Ovary (tissue), 9 donors: Measurements from ENCODE around the gene CRNKL1. TPM values are rescaled to one million over a fixed set of nuclear protein-coding genes. Genes with fewer than 3 reads are reported as not detected.

Source experiments
- DNase-seq, 5 donors: peaks; one replicate each; pipeline ENCODE4 v3.0.0-alpha.2; 2019 to 2020
- H3K27ac ChIP-seq, 2 donors: fragments of 200-600 bp; one replicate each; pipeline versions ENCODE4 v1.5.1 to v1.8.0; 2019 to 2022
- H3K27me3 ChIP-seq: fragments of 200-600 bp; one replicate; pipeline ENCODE4 v1.8.0; 2022
- H3K36me3 ChIP-seq: fragments of 200-600 bp; sonication (generic); one replicate; pipeline ENCODE4 v1.5.1; 2019
- H3K4me1 ChIP-seq: one replicate; pipeline ENCODE4 v1.8.1; 2013; ENCODE audit warnings: mild to moderate bottlenecking, moderate library complexity; ENCODE audit not compliant: insufficient read depth
- H3K4me3 ChIP-seq: fragments of 200-600 bp; sonication (generic); one replicate; pipeline ENCODE4 v1.5.1; 2017
- H3K9me3 ChIP-seq, 2 donors: fragments of 200-600 bp in 1 of 2; sonication (generic) in 1 of 2; one replicate each; pipeline versions ENCODE4 v1.5.1 to v1.8.1; 2013 to 2019; ENCODE audit warnings: mild to moderate bottlenecking in 1 of 2, moderate library complexity in 1 of 2
- CTCF ChIP-seq, 3 donors: fragments of 450-650 bp in 2 of 3; fragments of 200-600 bp in 1 of 3; IDR thresholded peaks; one replicate each; pipeline versions ENCODE4 v1.5.1 to v1.8.0; 2016 to 2022; ENCODE audit warnings: antibody characterized with exemption in 3 of 3, mild to moderate bottlenecking in 1 of 3
- EP300 ChIP-seq: sonication (generic); formaldehyde crosslinking; IDR thresholded peaks from one replicate; pipeline ENCODE4 v1.6.1; 2017; ENCODE audit warnings: antibody characterized with exemption
- POLR2A ChIP-seq: fragments of 450-650 bp; IDR thresholded peaks from one replicate; pipeline ENCODE4 v1.6.1; 2017; ENCODE audit warnings: antibody characterized with exemption, mild to moderate bottlenecking, moderate library complexity
- WGBS, 3 donors: extraction: QIAGEN DNeasy Blood & Tissue Kit in 1 of 3; methylation state at CpG; one replicate each; pipeline versions ENCODE4 v1.1.5 to v1.1.7; 2013 to 2017; 5-methylcytosine and 5-hydroxymethylcytosine counted together
- intact Hi-C, 4 donors: fragments of 100-400 bp; cut with DNase I; formaldehyde crosslinking; loops; one replicate each; pipeline versions ENCODE4 v1.11.0 to v1.15.1; 2022 to 2023
- polyA plus RNA-seq, 2 donors: library from polyadenylated mRNA; stranded (reverse); fragments of 200-250 nt in 1 of 2; fragments of 350-450 nt in 1 of 2; fragmentation: Illumina TruSeq in 1 of 2; extraction: RNeasy Lipid Tissue Mini Kit (QIAGEN cat#74804) in 1 of 2; gene quantifications; one replicate each; pipeline ENCODE4 v1.2.3, GENCODE V29; 2013 to 2014
- total RNA-seq, 7 donors: library from RNA; depleted of rRNA in 2 of 7; stranded (reverse); fragments of >200 nt in 2 of 7; fragmentation: NEBNext Ultra II Directional in 3 of 7; extraction: Animal tissue kit (Norgen Biotek cat#: 25700) in 3 of 7; gene quantifications; one replicate each; pipeline versions ENCODE4 v1.1.0 to v1.2.4, GENCODE V29; 2016 to 2023
- donor health status: DM: no; HTN: no; CAD: no; lungs with moderate emphysema.
- donor health status: DM: no; HTN: no; CAD: no.
- donor health status: Bipolar disorder and iron deficiency.
- donor health status: DM: yes; HTN: yes; CAD: no.
- donor health status: DM: no; HTN: no; CAD: no.
- donor health status: DM: yes; HTN: yes; CAD: no.

Gene CRNKL1
- total and polyA plus RNA-seq, 9 donors = 12.7 to 25.0 (median 22.5) TPM

GRCh38 chr20:20094410-20094809 lies 42.1 kb upstream of the CRNKL1 start:
- no peak overlapping the region for H3K4me3 ChIP-seq
- WGBS, 3 donors = 58 to 66% (median 60%) methylated on average over 6 of the region's 6 CpGs
- TF ChIP-seq CTCF (IDR thresholded peaks at IDR 0.05) (no peak), EP300 (no peak), POLR2A (no peak)

GRCh38 chr20:20092827-20093226 lies 40.6 kb upstream of the CRNKL1 start:
- 93 to 94% (median 93%) methylated on average over 4 of the region's 4 CpGs for WGBS, 3 donors
- H3K9me3 ChIP-seq = no peaks in the 10 kb centered on the region
- no peak overlapping the region for H3K27ac ChIP-seq
- intact Hi-C loops = no loop called here
- no peaks in the 10 kb centered on the region for H3K36me3 ChIP-seq
- H3K27me3 ChIP-seq = no peaks in the 10 kb centered on the region
- DNase-seq = no peak
- no peak overlapping the region for H3K4me3 ChIP-seq
- no peak for TF ChIP-seq EP300
- no peak for TF ChIP-seq POLR2A
- TF ChIP-seq CTCF (IDR thresholded peaks at IDR 0.05) = no peak
- no peaks in the 10 kb centered on the region for H3K4me1 ChIP-seq

More at GRCh38 chr20:20094410-20094809, 42.1 kb upstream of the CRNKL1 start:
- Histone ChIP-seq H3K27me3 (no peaks in the 10 kb centered on the region), H3K36me3 (no peaks in the 10 kb centered on the region), H3K27ac (no peak overlapping the region), H3K9me3 (no peaks in the 10 kb centered on the region), H3K4me1 (no peaks in the 10 kb centered on the region)
- intact Hi-C loops = no loop called here
- no peak for DNase-seq

- no peaks in the 10 kb centered on the region for H3K4me1 ChIP-seq
- no peaks in the 10 kb centered on the region for H3K36me3 ChIP-seq
- no peaks in the 10 kb centered on the region for H3K9me3 ChIP-seq
- H3K4me3 ChIP-seq = no peak overlapping the region
- intact Hi-C loops = loop anchor here in 2 of 4 donors (10.0 kb wide), 2 partner anchors 505 to 725 kb away; no protein-coding TSS in a partner anchor
- 72 to 80% (median 73%) methylated on average over 1 of the region's 1 CpG for WGBS, 3 donors
- no peak overlapping the region for H3K27ac ChIP-seq
- no peak for DNase-seq
- H3K27me3 ChIP-seq = no peaks in the 10 kb centered on the region
- no peak for TF ChIP-seq CTCF (IDR thresholded peaks at IDR 0.05)
Measured at GRCh38 chr20:20089939-20090338, 37.7 kb upstream of the CRNKL1 start.

GRCh38 chr20:20089018-20089417 lies 36.8 kb upstream of the CRNKL1 start:
- 55 to 70% (median 64%) methylated on average over 4 of the region's 4 CpGs for WGBS, 3 donors
- no peak for DNase-seq
- no peaks in the 10 kb centered on the region for H3K27me3 ChIP-seq
- TF ChIP-seq EP300 (no peak), POLR2A (no peak)
- H3K4me3 ChIP-seq = no peak overlapping the region
- H3K9me3 ChIP-seq = no peaks in the 10 kb centered on the region
- intact Hi-C loops = loop anchor here in 2 of 4 donors (10.0 kb wide), 2 partner anchors 506 to 726 kb away; no protein-coding TSS in a partner anchor
- no peaks in the 10 kb centered on the region for H3K4me1 ChIP-seq
- no peaks in the 10 kb centered on the region for H3K36me3 ChIP-seq
- H3K27ac ChIP-seq = no peak overlapping the region

- TF ChIP-seq EP300 (no peak), CTCF (IDR thresholded peaks at IDR 0.05) (no peak), POLR2A (no peak)
- Histone ChIP-seq H3K27ac (no peak overlapping the region), H3K9me3 (no peaks in the 10 kb centered on the region), H3K36me3 (no peaks in the 10 kb centered on the region), H3K27me3 (no peaks in the 10 kb centered on the region), H3K4me1 (no peaks in the 10 kb centered on the region), H3K4me3 (no peak overlapping the region)
- 51 to 60% (median 51%) methylated on average over 2 of the region's 2 CpGs for WGBS, 3 donors
- no peak for DNase-seq
- intact Hi-C loops = loop anchor here in 2 of 4 donors (10.0 kb wide), 2 partner anchors 509 to 729 kb away; no protein-coding TSS in a partner anchor
Measured at GRCh38 chr20:20085812-20086211, 33.5 kb upstream of the CRNKL1 start.
